Neutrophil (primary cell): ENCODE data around the gene RASSF10.

Experiments
- H3K27ac ChIP-seq: fragments of 200-600 bp; sonication (generic); 2 replicates; pipeline ENCODE4 v1.5.1; 2016; ENCODE audit warnings: mild to moderate bottlenecking, moderate library complexity
- H3K27me3 ChIP-seq: fragments of 200-600 bp; sonication (generic); 2 replicates; pipeline ENCODE4 v1.6.0; 2016; ENCODE audit warnings: mild to moderate bottlenecking
- H3K36me3 ChIP-seq: fragments of 200-600 bp; sonication (generic); 2 replicates; pipeline ENCODE4 v1.5.1; 2017
- H3K4me1 ChIP-seq, 2 experiments: fragments of 200-600 bp in 1 of 2; sonication (generic) in 1 of 2; 1 replicate in 1 of 2; 2 replicates in 1 of 2; pipeline versions ENCODE4 v1.5.1 to v1.6.1; 2013 to 2016; ENCODE audit warnings: low read depth in 1 of 2, low read length in 1 of 2, mild to moderate bottlenecking in 1 of 2, moderate library complexity in 1 of 2; ENCODE audit not compliant: control insufficient read depth in 1 of 2, insufficient read depth in 1 of 2
- H3K4me3 ChIP-seq, 2 experiments: fragments of 200-600 bp in 1 of 2; sonication (generic) in 1 of 2; 1 replicate in 1 of 2; 2 replicates in 1 of 2; pipeline ENCODE4 v1.5.1; 2013 to 2016; ENCODE audit warnings: low read depth in 1 of 2, low read length in 1 of 2, mild to moderate bottlenecking in 1 of 2, moderate library complexity in 1 of 2
- H3K9me3 ChIP-seq: fragments of 200-600 bp; sonication (generic); 2 replicates; pipeline ENCODE4 v1.5.1; 2016
- TF ChIP-seq, protein P1 (sequence below): fragments of 200-600 bp; sonication (generic); IDR thresholded peaks from 2 replicates; pipeline ENCODE4 v1.5.1; 2016; ENCODE audit warnings: antibody characterized with exemption

The RASSF10 gene

GRCh38 chr11:13051257-13051656 is 42.1 kb downstream of the RASSF10 start:
- Histone ChIP-seq H3K9me3 (no peaks in the 10 kb centered on the region), H3K4me1 (no peaks in the 10 kb centered on the region), H3K27ac (no peak overlapping the region), H3K36me3 (no peaks in the 10 kb centered on the region), H3K4me3 (no peak overlapping the region), H3K27me3 (no peaks in the 10 kb centered on the region)
- TF ChIP-seq, protein P1, sequence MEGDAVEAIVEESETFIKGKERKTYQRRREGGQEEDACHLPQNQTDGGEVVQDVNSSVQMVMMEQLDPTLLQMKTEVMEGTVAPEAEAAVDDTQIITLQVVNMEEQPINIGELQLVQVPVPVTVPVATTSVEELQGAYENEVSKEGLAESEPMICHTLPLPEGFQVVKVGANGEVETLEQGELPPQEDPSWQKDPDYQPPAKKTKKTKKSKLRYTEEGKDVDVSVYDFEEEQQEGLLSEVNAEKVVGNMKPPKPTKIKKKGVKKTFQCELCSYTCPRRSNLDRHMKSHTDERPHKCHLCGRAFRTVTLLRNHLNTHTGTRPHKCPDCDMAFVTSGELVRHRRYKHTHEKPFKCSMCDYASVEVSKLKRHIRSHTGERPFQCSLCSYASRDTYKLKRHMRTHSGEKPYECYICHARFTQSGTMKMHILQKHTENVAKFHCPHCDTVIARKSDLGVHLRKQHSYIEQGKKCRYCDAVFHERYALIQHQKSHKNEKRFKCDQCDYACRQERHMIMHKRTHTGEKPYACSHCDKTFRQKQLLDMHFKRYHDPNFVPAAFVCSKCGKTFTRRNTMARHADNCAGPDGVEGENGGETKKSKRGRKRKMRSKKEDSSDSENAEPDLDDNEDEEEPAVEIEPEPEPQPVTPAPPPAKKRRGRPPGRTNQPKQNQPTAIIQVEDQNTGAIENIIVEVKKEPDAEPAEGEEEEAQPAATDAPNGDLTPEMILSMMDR = no peak

GRCh38 chr11:13052130-13052571 is 43.0 kb downstream of the RASSF10 start:
- H3K4me1 ChIP-seq = no peaks in the 10 kb centered on the region
- H3K27ac ChIP-seq = no peak overlapping the region
- H3K4me3 ChIP-seq = no peak overlapping the region
- no peaks in the 10 kb centered on the region for H3K9me3 ChIP-seq
- peaks cover 2% of the 10 kb centered on the region for H3K27me3 ChIP-seq
- TF ChIP-seq, protein P1 = no peak
- no peaks in the 10 kb centered on the region for H3K36me3 ChIP-seq

- Histone ChIP-seq H3K4me1 (no peaks in the 10 kb centered on the region), H3K27ac (no peak overlapping the region)
- TF ChIP-seq, protein P1 = no peak
Observed at GRCh38 chr11:13053255-13053917, 44.3 kb downstream of the RASSF10 start.

DNA sequence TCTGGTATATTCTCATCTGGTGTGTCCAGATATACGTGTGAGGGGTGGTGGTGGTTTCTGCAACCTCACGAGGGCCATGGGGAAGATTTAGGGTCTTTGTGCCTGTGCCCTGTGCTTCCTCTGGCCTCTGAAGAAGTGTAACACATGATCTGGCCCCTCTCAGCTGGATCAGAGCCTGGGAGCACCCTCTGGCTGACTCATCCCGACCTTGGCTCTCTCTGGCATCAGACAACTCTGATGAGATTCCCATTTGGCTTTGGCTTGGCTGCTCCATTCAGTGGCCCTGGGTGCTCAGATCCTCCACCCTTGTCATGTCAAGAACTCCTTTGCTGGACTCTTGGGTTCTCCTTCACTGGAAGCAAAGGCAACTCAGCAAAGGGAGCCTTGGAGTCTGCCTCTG is 45.2 kb downstream of the RASSF10 start:
- TF ChIP-seq, protein P1 = no peak

More at GRCh38 chr11:13053255-13053917, 44.3 kb downstream of the RASSF10 start:
- Histone ChIP-seq H3K9me3 (no peaks in the 10 kb centered on the region), H3K27me3 (peaks cover 5% of the 10 kb centered on the region), H3K36me3 (no peaks in the 10 kb centered on the region), H3K4me3 (no peak overlapping the region)

DNA sequence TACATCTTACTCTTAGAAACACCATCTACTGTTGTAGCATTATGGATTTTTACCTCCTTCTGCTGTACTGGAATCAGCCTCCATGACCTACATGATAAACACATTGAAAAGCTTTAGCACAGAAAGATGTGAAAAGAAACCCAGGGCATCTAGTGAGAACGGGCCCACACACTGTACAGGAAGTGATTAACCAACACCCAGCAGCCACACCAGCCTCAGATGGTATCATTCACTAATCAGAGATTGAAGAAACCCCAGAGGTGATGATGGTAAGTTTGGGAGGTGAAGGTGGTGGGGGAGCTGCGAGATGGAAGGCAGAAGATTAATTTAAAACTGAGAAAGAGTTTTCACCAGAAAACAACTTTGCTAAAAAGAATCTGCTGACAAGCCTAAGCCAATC is 46.1 kb downstream of the RASSF10 start:
- TF ChIP-seq, protein P1 = no peak

More for the DNA sequence above, 45.2 kb downstream of the RASSF10 start:
- no peaks in the 10 kb centered on the region for H3K9me3 ChIP-seq
- H3K4me3 ChIP-seq = no peak overlapping the region
- H3K4me1 ChIP-seq = no peaks in the 10 kb centered on the region
- H3K27ac ChIP-seq = no peak overlapping the region
- peaks cover 5% of the 10 kb centered on the region for H3K27me3 ChIP-seq
- H3K36me3 ChIP-seq = no peaks in the 10 kb centered on the region

More for the DNA sequence above, 46.1 kb downstream of the RASSF10 start:
- H3K27ac ChIP-seq = no peak overlapping the region
- H3K4me3 ChIP-seq = no peak overlapping the region
- H3K4me1 ChIP-seq = no peaks in the 10 kb centered on the region
- H3K36me3 ChIP-seq = no peaks in the 10 kb centered on the region
- H3K9me3 ChIP-seq = no peaks in the 10 kb centered on the region
- peaks cover 5% of the 10 kb centered on the region for H3K27me3 ChIP-seq
